Right atrium auricular region (tissue), 2 donors: ENCODE measurements around the gene QPRT. TPM values are rescaled to one million over a fixed set of nuclear protein-coding genes. Genes with fewer than 3 reads are reported as not detected.
"Not testable (repeated sequence)": the region's sequence is repeated elsewhere in the genome, so short reads cannot be mapped to it uniquely, and the experiment has no call there.

Experiments used
- DNase-seq: peaks from one replicate; pipeline ENCODE4 v3.0.0-alpha.2; 2019; ENCODE audit warnings: low spot score
- H3K27ac ChIP-seq, 2 donors: fragments of 200-600 bp; sonication (generic); 1 replicate in 1 of 2; 2 replicates in 1 of 2; pipeline ENCODE4 v1.5.1; 2016 to 2019
- H3K27me3 ChIP-seq, 2 donors: fragments of 200-600 bp; sonication (generic); one replicate each; pipeline versions ENCODE4 v1.5.1 to v1.6.0; 2017 to 2019
- H3K36me3 ChIP-seq: fragments of 200-600 bp; sonication (generic); one replicate; pipeline ENCODE4 v1.5.1; 2016
- H3K4me1 ChIP-seq, 2 donors: fragments of 200-600 bp; sonication (generic); one replicate each; pipeline versions ENCODE4 v1.5.1 to v1.6.0; 2017 to 2019
- H3K4me3 ChIP-seq, 2 donors: fragments of 200-600 bp; sonication (generic); 1 replicate in 1 of 2; 2 replicates in 1 of 2; pipeline ENCODE4 v1.5.1; 2017 to 2019; ENCODE audit warnings: mild to moderate bottlenecking in 1 of 2, moderate library complexity in 1 of 2
- H3K9me3 ChIP-seq, 2 donors: fragments of 200-600 bp; sonication (generic); one replicate each; pipeline ENCODE4 v1.5.1; 2019
- CTCF ChIP-seq, 2 donors: fragments of 200-600 bp; sonication (generic); IDR thresholded peaks; one replicate each; pipeline ENCODE4 v1.5.1; 2019; ENCODE audit warnings: antibody characterized with exemption in 2 of 2
- total RNA-seq, 2 donors: library from RNA; depleted of rRNA; stranded (reverse); fragments of >200 nt; gene quantifications; one replicate each; pipeline ENCODE4 v1.1.0, GENCODE V29; 2016

Gene QPRT
- total RNA-seq, 2 donors from 2014 or later = 18.3 to 38.2 TPM

GRCh38 chr16:29730649-29731048 lies 51.7 kb downstream of the QPRT start:
- Histone ChIP-seq H3K9me3 (no peaks in the 10 kb centered on the region), H3K4me3 (no peak overlapping the region), H3K36me3 (no peaks in the 10 kb centered on the region), H3K4me1 (no peaks in the 10 kb centered on the region), H3K27ac (no peak overlapping the region), H3K27me3 (no peaks in the 10 kb centered on the region)
- no peak for DNase-seq
- TF ChIP-seq CTCF (IDR thresholded peaks at IDR 0.05) = no peak

DNA sequence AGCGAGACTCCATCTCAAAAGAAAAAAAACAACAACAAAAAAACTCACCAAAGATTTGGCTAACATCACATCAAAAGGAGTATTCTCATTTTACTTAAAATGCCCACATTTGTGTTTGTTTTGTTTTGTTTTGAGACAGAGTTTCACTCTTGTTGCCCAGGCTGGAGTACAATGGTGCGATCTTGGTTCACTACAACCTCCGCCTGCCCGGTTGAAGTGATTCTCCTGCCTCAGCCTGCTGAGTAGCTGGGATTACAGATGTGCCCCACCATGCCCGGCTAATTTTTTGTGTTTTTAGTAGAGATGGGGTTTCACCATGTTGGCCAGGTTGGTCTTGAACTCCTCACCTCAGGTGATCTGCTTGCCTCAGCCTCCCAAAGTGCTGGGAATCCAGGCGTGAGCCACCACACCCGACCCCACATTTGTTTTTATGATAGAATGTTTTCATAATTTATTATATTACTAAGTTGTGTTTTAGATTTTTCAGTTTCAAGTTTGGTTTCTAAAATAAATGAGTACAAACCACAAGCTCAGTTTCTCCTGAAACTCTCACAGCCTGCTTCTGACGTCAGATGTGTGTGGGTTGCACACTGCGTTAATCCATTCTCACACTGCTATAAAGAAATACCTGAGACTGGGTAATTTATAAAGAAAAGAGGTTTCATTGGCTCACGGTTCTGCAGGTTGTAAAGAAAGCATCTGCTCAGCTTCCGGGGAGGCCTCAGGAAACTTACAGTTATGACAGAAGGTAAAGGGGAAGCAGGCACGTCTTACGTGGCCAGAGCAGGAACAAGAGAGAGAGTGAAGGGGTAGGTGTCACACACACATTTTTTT lies 53.0 kb downstream of the QPRT start:
- H3K36me3 ChIP-seq, H3K4me3 ChIP-seq, H3K4me1 ChIP-seq, H3K27ac ChIP-seq, H3K27me3 ChIP-seq, H3K9me3 ChIP-seq, DNase-seq: not testable (repeated sequence)

- Histone ChIP-seq H3K27me3 (no peaks in the 10 kb centered on the region), H3K36me3 (no peaks in the 10 kb centered on the region), H3K27ac (no peak overlapping the region), H3K4me3 (no peak overlapping the region), H3K9me3 (no peaks in the 10 kb centered on the region), H3K4me1 (no peaks in the 10 kb centered on the region)
- no peak for DNase-seq
- TF ChIP-seq CTCF (IDR thresholded peaks at IDR 0.05) = no peak
These were observed 55.8 kb downstream of the QPRT start for GRCh38 chr16:29734786-29735185.

DNA sequence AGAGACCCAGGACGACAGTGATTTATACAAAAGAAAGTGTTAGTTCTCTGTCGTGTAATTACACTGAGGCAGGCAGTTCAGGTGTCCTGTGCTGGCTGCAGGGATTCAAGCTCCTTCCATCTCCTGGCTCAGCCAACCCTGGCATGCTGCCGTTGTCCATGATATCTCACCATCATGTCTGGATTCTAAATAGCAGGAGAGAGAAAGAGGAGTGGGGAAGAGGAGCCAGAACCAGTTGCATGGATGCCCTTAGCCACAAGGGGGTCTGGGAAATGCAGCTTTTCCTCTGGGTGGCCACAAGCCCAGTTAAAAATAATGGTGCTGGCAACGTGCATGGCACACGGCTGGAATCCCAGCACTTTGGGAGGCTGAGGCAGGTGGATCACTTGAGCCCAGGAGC lies 57.1 kb downstream of the QPRT start:
- Histone ChIP-seq H3K36me3 (no peaks in the 10 kb centered on the region), H3K4me1 (no peaks in the 10 kb centered on the region), H3K27me3 (no peaks in the 10 kb centered on the region), H3K9me3 (no peaks in the 10 kb centered on the region), H3K27ac (no peak overlapping the region), H3K4me3 (no peak overlapping the region)
- no peak for DNase-seq
- TF ChIP-seq CTCF (IDR thresholded peaks at IDR 0.05) = no peak

DNA sequence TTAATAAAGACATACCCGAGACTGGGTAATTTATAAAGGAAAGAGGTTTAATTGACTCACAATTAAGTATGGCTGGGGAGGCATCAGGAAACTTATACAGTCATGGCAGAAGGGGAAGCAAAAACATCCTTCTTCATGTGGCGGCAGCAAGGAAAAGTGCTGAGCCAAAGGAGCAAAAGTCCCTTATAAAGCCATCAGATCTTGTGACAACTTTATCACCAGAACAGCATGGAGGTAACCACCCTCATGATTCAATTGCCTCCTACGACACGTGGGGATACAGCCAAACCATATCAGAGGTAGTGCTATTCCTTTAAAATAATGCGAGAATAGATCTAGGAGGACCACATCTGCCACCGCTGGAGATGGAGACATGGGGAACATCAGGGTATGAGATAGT lies 57.8 kb downstream of the QPRT start:
- no peak for DNase-seq
- Histone ChIP-seq H3K27ac (no peak overlapping the region), H3K4me1 (no peaks in the 10 kb centered on the region), H3K9me3 (no peaks in the 10 kb centered on the region), H3K36me3 (no peaks in the 10 kb centered on the region), H3K27me3 (no peaks in the 10 kb centered on the region), H3K4me3 (no peak overlapping the region)
- TF ChIP-seq CTCF (IDR thresholded peaks at IDR 0.05) = no peak

GRCh38 chr16:29737713-29738112 lies 58.7 kb downstream of the QPRT start:
- no peaks in the 10 kb centered on the region for H3K36me3 ChIP-seq
- H3K4me1 ChIP-seq = no peaks in the 10 kb centered on the region
- H3K4me3 ChIP-seq = no peak overlapping the region
- no peak overlapping the region for H3K27ac ChIP-seq
- no peak for DNase-seq
- no peak for TF ChIP-seq CTCF (IDR thresholded peaks at IDR 0.05)
- H3K27me3 ChIP-seq = no peaks in the 10 kb centered on the region
- no peaks in the 10 kb centered on the region for H3K9me3 ChIP-seq
